GM19099 (cell line): Measurements from ENCODE around the gene LMTK2.

ENCODE experiments used
- POLR2A ChIP-seq: IDR thresholded peaks from 3 replicates; pipeline ENCODE4 v1.6.1; 2011; ENCODE audit warnings: low read depth; ENCODE audit not compliant: insufficient read length; ENCODE audit errors: extremely low read depth

The LMTK2 gene

GRCh38 chr7:98223898-98224700 lies 117.4 kb downstream of the LMTK2 start:
- TF ChIP-seq POLR2A: no peak

GRCh38 chr7:98224701-98225181 lies 118.1 kb downstream of the LMTK2 start:
- TF ChIP-seq POLR2A: no peak

GRCh38 chr7:98225913-98226614 lies 119.4 kb downstream of the LMTK2 start:
- TF ChIP-seq POLR2A: no peak

GRCh38 chr7:98227939-98228338 lies 121.3 kb downstream of the LMTK2 start:
- TF ChIP-seq POLR2A: no peak

GRCh38 chr7:98228801-98229200 lies 122.1 kb downstream of the LMTK2 start:
- TF ChIP-seq POLR2A: no peak

GRCh38 chr7:98229441-98229840 lies 122.8 kb downstream of the LMTK2 start:
- no peak for TF ChIP-seq POLR2A

GRCh38 chr7:98229991-98230745 lies 123.5 kb downstream of the LMTK2 start:
- TF ChIP-seq POLR2A: no peak

- TF ChIP-seq POLR2A: no peak
These were observed 124.2 kb downstream of the LMTK2 start for GRCh38 chr7:98230746-98231471.

GRCh38 chr7:98231493-98232262 lies 125.0 kb downstream of the LMTK2 start:
- TF ChIP-seq POLR2A: no peak

GRCh38 chr7:98232263-98232585 lies 125.6 kb downstream of the LMTK2 start:
- no peak for TF ChIP-seq POLR2A

- no peak for TF ChIP-seq POLR2A
These were observed 126.1 kb downstream of the LMTK2 start for GRCh38 chr7:98232799-98233198.

GRCh38 chr7:98233219-98234070 lies 126.8 kb downstream of the LMTK2 start:
- no peak for TF ChIP-seq POLR2A

- no peak for TF ChIP-seq POLR2A
These were observed 127.9 kb downstream of the LMTK2 start for GRCh38 chr7:98234429-98235147.
